LNCAP (cell line): ENCODE data around the gene LRRC4.

Experiments
- TF ChIP-seq, protein P1 (sequence below): fragments of 450-650 bp; IDR thresholded peaks from 2 replicates; pipeline ENCODE4 v1.5.1; 2017; ENCODE audit warnings: mild to moderate bottlenecking

Gene LRRC4

GRCh38 chr7:127996253-127997071 lies 34.8 kb downstream of the LRRC4 start:
- TF ChIP-seq, protein P1, sequence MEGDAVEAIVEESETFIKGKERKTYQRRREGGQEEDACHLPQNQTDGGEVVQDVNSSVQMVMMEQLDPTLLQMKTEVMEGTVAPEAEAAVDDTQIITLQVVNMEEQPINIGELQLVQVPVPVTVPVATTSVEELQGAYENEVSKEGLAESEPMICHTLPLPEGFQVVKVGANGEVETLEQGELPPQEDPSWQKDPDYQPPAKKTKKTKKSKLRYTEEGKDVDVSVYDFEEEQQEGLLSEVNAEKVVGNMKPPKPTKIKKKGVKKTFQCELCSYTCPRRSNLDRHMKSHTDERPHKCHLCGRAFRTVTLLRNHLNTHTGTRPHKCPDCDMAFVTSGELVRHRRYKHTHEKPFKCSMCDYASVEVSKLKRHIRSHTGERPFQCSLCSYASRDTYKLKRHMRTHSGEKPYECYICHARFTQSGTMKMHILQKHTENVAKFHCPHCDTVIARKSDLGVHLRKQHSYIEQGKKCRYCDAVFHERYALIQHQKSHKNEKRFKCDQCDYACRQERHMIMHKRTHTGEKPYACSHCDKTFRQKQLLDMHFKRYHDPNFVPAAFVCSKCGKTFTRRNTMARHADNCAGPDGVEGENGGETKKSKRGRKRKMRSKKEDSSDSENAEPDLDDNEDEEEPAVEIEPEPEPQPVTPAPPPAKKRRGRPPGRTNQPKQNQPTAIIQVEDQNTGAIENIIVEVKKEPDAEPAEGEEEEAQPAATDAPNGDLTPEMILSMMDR: no peak

DNA sequence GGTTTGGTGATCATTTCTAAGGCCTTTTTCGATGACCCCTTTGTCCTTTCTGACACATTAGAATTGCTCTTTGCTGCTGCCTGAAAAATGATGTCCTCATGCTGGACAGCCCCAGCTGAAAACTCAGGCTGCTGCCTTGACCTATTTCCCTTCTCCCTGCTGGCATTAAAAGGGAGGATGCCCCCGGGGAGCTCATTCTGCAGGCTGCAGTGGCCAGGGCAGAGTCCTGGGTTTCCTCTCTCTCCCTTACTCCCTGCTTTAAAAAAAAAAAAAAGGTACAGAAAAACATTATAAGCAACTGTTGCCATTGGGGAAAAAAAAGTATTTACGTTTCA lies 35.4 kb downstream of the LRRC4 start:
- TF ChIP-seq, protein P1: no peak

DNA sequence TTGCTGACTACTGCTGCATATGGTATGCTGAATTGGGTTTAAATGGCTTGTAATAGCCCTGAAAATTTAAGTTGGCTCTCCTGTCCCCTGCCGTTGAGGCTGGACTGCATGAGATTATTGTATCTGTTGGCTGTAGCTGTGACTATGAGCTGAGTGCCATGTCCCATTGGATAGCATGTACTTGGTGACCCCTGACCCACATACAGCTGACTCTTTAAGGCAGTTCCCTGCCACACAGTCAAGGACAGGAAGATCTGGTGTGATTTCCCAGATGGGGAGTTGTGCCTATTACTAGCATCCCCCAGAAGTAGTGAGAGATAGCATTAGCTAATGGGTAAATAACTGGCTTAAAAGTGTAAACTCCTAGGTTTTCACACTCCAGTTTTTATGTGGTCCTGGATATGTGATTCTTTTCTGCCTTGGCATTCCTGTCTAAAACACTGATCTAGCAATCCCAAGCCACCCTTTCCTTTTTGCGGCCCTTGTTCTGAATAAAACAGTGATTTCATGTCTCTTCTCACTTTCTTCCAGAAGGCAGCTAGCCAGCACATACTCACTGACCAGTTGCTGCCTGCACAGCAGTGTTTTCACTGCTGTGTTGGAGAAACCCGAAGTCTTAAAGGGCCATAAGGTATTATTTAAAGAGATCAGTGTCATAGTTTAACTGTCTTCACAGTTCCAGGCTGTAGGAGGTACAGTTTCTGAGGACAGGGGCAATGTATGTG lies 35.9 kb downstream of the LRRC4 start:
- TF ChIP-seq, protein P1: no peak

DNA sequence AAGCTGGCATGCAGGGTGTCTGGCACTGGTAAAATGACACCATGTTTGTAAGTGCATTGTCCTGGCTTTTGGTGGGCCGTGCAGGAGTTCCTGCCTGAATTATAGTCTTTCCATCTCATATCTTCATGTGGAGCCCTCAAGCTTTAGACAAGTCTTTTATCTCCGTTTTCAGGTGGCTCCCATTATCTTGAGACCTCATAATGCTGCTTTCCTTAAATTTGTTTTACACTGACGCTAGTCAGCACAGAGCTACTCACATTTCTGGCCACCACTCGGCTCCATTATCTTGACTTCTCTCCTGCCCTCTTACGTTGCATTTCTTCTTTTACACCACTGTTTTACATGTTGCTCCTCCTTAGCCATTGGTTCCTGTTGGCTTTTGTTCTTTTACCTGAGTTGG lies 37.2 kb downstream of the LRRC4 start:
- TF ChIP-seq, protein P1: no peak

DNA sequence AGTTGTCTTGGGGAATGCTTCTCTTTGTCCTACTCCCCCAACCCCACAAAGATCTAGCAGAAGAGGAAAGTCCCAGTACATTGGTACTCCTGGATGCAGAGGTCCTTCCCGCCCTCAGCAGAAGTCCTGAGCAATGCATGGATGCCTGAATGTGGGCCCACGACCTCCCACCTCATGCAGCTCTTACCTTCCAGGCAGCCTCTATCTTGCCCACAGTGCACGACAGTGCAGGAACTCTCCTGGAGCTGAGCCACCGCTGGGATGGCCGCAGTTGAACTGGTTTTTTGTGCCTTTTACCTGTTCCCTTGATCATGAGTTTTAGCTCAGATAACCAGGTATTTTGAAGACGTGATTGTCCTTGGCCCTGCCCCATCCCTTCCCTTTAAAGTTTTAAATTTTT lies 37.9 kb downstream of the LRRC4 start:
- TF ChIP-seq, protein P1: no peak

- TF ChIP-seq, protein P1: no peak
These were observed 42.5 kb downstream of the LRRC4 start for GRCh38 chr7:127988751-127989150.

GRCh38 chr7:127986581-127987521 lies 44.4 kb downstream of the LRRC4 start:
- TF ChIP-seq, protein P1: no peak
